GM23338 (cell line): Measurements from ENCODE around the gene HYAL2. TPM values are rescaled to one million over a fixed set of nuclear protein-coding genes. Genes with fewer than 3 reads are reported as not detected.
A peak's percentile ranks its signal among the peaks of the same experiment; 100 is the strongest.

Source experiments
- ATAC-seq: fragments of 200-7000 bp; cut with Tn5 transposase; 3 replicates; pipeline ENCODE4 v1.9.1; 2020
- DNase-seq: peaks from one replicate; pipeline ENCODE4 v3.0.0-alpha.2; 2015; ENCODE audit warnings: low spot score
- H2AFZ ChIP-seq: fragments of 200-600 bp; sonication (generic); 2 replicates; pipeline ENCODE4 v1.8.0; 2016; ENCODE audit warnings: antibody characterized with exemption, mild to moderate bottlenecking, moderate library complexity
- H3F3A ChIP-seq: fragments of 200-600 bp; sonication (generic); replicated peaks from 2 replicates; pipeline ENCODE4 v1.8.0; 2017; ENCODE audit warnings: antibody characterized with exemption, mixed run types, low read depth
- H3K27ac ChIP-seq: fragments of 200-600 bp; sonication (generic); 2 replicates; pipeline ENCODE4 v1.6.1; 2016; ENCODE audit warnings: low read depth
- H3K27me3 ChIP-seq: fragments of 200-600 bp; sonication (generic); 2 replicates; pipeline ENCODE4 v1.8.0; 2016; ENCODE audit warnings: mild to moderate bottlenecking, mixed run types, moderate library complexity; ENCODE audit not compliant: insufficient read depth
- H3K36me3 ChIP-seq: fragments of 200-600 bp; sonication (generic); 2 replicates; pipeline ENCODE4 v1.8.0; 2016; ENCODE audit warnings: mild to moderate bottlenecking; ENCODE audit not compliant: insufficient read depth
- H3K4me1 ChIP-seq: fragments of 200-600 bp; sonication (generic); 2 replicates; pipeline ENCODE4 v1.8.0; 2016; ENCODE audit warnings: mild to moderate bottlenecking, moderate library complexity; ENCODE audit not compliant: insufficient read depth
- H3K4me2 ChIP-seq: fragments of 200-600 bp; sonication (generic); 2 replicates; pipeline ENCODE4 v1.7.1; 2017; ENCODE audit warnings: mixed run types
- H3K4me3 ChIP-seq: fragments of 200-600 bp; sonication (generic); 2 replicates; pipeline ENCODE4 v1.6.1; 2016; ENCODE audit warnings: mixed run types
- H3K79me2 ChIP-seq: fragments of 200-600 bp; sonication (generic); replicated peaks from 2 replicates; pipeline ENCODE4 v1.8.0; 2017; ENCODE audit warnings: mild to moderate bottlenecking; ENCODE audit not compliant: insufficient read depth
- H3K9me2 ChIP-seq: fragments of 200-600 bp; sonication (generic); 2 replicates; pipeline ENCODE4 v1.8.0; 2017; ENCODE audit not compliant: insufficient read depth
- H4K20me1 ChIP-seq: fragments of 200-600 bp; sonication (generic); replicated peaks from 2 replicates; pipeline ENCODE4 v1.8.0; 2017; ENCODE audit warnings: mild to moderate bottlenecking; ENCODE audit not compliant: insufficient read depth
- H3K27ac Mint-ChIP-seq: 2 replicates; pipeline ENCODE4 v1.8.0; 2020; ENCODE audit warnings: inconsistent platforms, mild to moderate bottlenecking, moderate library complexity, mixed read lengths
- H3K27me3 Mint-ChIP-seq: 3 replicates; pipeline ENCODE4 v1.8.0; 2022; ENCODE audit warnings: low read depth, mild to moderate bottlenecking, moderate library complexity, mixed read lengths, inconsistent platforms; ENCODE audit not compliant: insufficient read depth, poor library complexity
- H3K36me3 Mint-ChIP-seq: 3 replicates; pipeline ENCODE4 v1.8.0; 2021; ENCODE audit warnings: low read depth, mild to moderate bottlenecking, inconsistent platforms, moderate library complexity, mixed read lengths
- H3K4me1 Mint-ChIP-seq: 3 replicates; pipeline ENCODE4 v1.8.0; 2020; ENCODE audit warnings: mild to moderate bottlenecking, inconsistent platforms, mixed read lengths
- H3K4me3 Mint-ChIP-seq: 3 replicates; pipeline ENCODE4 v1.8.0; 2021; ENCODE audit warnings: moderate library complexity, mild to moderate bottlenecking, inconsistent platforms, mixed read lengths
- H3K9me3 Mint-ChIP-seq: 3 replicates; pipeline ENCODE4 v1.8.0; 2020; ENCODE audit warnings: moderate library complexity, mild to moderate bottlenecking, inconsistent platforms, mixed read lengths
- CREB1 ChIP-seq: fragments of 250-450 bp; sonication (Bioruptor Pico); IDR thresholded peaks from 2 replicates; pipeline ENCODE4 v1.5.0; 2020; ENCODE audit warnings: low read depth, mild to moderate bottlenecking, moderate library complexity
- CTCF ChIP-seq, 2 experiments: fragments of 200-600 bp in 1 of 2; sonication (generic) in 1 of 2; conservative IDR thresholded peaks; 2 replicates each; pipeline versions ENCODE4 v1.5.1 to v1.6.1; 2016 to 2017; ENCODE audit warnings: antibody characterized with exemption in 2 of 2, low read depth in 2 of 2, mild to moderate bottlenecking in 2 of 2, moderate library complexity in 1 of 2
- ETS1 ChIP-seq: IDR thresholded peaks from 2 replicates; pipeline ENCODE4 v1.6.1; 2016; ENCODE audit warnings: antibody characterized with exemption
- EZH2 ChIP-seq: fragments of 200-600 bp; sonication (generic); IDR thresholded peaks from one replicate; pipeline ENCODE4 v1.8.0; 2017; ENCODE audit warnings: antibody characterized with exemption, mild to moderate bottlenecking, low read depth; ENCODE audit not compliant: unreplicated experiment
- JUNB ChIP-seq: IDR thresholded peaks from one replicate; pipeline ENCODE4 v1.6.1; 2016; ENCODE audit warnings: antibody characterized with exemption; ENCODE audit not compliant: unreplicated experiment
- NANOG ChIP-seq: IDR thresholded peaks from 2 replicates; pipeline ENCODE4 v1.6.1; 2016; ENCODE audit warnings: antibody characterized with exemption, borderline replicate concordance
- POLR2AphosphoS5 ChIP-seq: IDR thresholded peaks from 2 replicates; pipeline ENCODE4 v1.6.1; 2016; ENCODE audit warnings: antibody characterized with exemption, low read depth
- STAT1 ChIP-seq: IDR thresholded peaks from one replicate; pipeline ENCODE4 v1.6.1; 2016; ENCODE audit warnings: antibody characterized with exemption; ENCODE audit not compliant: unreplicated experiment
- ZNF114 ChIP-seq: fragments of 250-450 bp; sonication (Bioruptor Pico); IDR thresholded peaks from 2 replicates; pipeline ENCODE4 v1.5.0; 2020; ENCODE audit warnings: mild to moderate bottlenecking, moderate library complexity
- ZNF331 ChIP-seq: fragments of 250-450 bp; sonication (Bioruptor Pico); IDR thresholded peaks from 2 replicates; pipeline ENCODE4 v1.5.0; 2020; ENCODE audit warnings: low read depth, mild to moderate bottlenecking, moderate library complexity
- polyA plus RNA-seq: library from polyadenylated mRNA; unstranded; fragments of >200 nt; fragmentation: Nextera tagmentation; extraction: Ambion mirVana; gene quantifications from 2 replicates; pipeline ENCODE4 v1.2.1, GENCODE V29; 2016
- total RNA-seq: library from RNA; depleted of rRNA; stranded (reverse); fragments of >200 nt; shearing (Covaris generic); gene quantifications from 2 replicates; pipeline ENCODE4 v1.2.3, GENCODE V29; 2014
- TF ChIP-seq, protein P1 (sequence below): fragments of 250-450 bp; sonication (Bioruptor Pico); IDR thresholded peaks from 2 replicates; pipeline ENCODE4 v1.5.0; 2020; ENCODE audit warnings: mild to moderate bottlenecking, moderate library complexity

Gene HYAL2
- total and polyA plus RNA-seq, 2 experiments from 2014 or later: 28.9 to 74.3 TPM

DNA sequence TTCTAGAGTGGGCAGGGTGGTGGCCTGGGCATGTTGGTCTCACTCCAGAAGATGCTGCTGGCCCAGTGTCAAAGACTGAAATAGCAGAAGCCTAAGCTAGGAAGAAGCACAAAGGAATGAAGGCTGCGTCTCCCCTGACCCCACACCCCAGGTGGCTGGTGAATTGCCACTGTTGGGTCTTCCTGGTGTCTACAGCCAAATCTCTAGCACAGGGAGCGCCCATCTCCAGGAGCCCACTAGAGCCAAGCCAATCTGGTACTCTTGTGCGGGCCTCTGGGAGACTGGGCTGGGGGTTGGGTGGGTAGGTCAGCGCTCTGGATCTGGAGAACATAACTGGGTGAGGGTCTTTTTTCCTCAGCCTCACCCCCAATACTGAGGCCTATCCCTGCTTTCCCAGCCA is 4.6 kb upstream of the HYAL2 start:
- no peak for TF ChIP-seq CTCF (conservative IDR thresholded peaks at IDR 0.05; ENCODE audit: low read depth in 2 of 2)
- H3K9me2 ChIP-seq: no peaks in the 10 kb centered on the region
- no peak for ATAC-seq
- DNase-seq: no peak
- Mint-ChIP-seq H3K4me3 (peak overlapping the region; percentile 91), H3K9me3 (no peaks in the 10 kb centered on the region), H3K36me3 (peaks cover 38% of the 10 kb centered on the region), H3K27ac (no peak overlapping the region), H3K4me1 (peaks cover 32% of the 10 kb centered on the region), H3K27me3 (peaks cover 16% of the 10 kb centered on the region)
- no peak overlapping the region for H2AFZ ChIP-seq
- H3K79me2 ChIP-seq: peaks cover 13% of the 10 kb centered on the region
- H4K20me1 ChIP-seq: peaks cover 8% of the 10 kb centered on the region; the same call in 1 of the 2 replicates
- H3K36me3 ChIP-seq: peaks cover 6% of the 10 kb centered on the region
- H3K27ac ChIP-seq: no peak overlapping the region
- peak overlapping the region; percentile 97 for H3K4me2 ChIP-seq
- H3K4me3 ChIP-seq: peak overlapping the region; percentile 94
- H3K4me1 ChIP-seq: peaks cover 18% of the 10 kb centered on the region
- peaks cover 31% of the 10 kb centered on the region; the same call in 1 of the 2 replicates for H3F3A ChIP-seq
- no peaks in the 10 kb centered on the region for H3K27me3 ChIP-seq

DNA sequence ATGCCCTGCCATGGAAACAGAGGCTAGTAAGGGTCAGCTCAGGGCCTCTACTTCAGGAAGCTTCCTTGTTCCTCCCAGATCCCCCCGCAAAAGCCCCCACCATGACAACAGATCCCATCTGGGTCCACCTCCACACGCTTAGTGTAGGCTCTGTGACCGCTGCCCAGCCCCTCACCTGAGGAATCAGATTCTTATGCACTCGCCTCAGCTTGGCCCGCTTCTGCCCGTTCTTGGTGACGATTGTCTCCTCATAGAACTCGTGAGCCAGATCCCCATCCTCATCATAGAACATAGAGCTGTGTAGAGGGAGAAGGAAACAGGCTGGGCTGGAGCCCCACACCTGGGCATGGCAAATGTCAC is 3.6 kb upstream of the HYAL2 start:
- H3K4me1 Mint-ChIP-seq: peaks cover 32% of the 10 kb centered on the region
- H3K4me2 ChIP-seq: no peak overlapping the region
- no peak overlapping the region for H3K27ac Mint-ChIP-seq
- H3K4me1 ChIP-seq: peaks cover 18% of the 10 kb centered on the region
- H3K4me3 Mint-ChIP-seq: peak overlapping the region; percentile 51
- H3K27ac ChIP-seq: no peak overlapping the region
- H3F3A ChIP-seq: peaks cover 33% of the 10 kb centered on the region; the same call in 1 of the 2 replicates
- H3K4me3 ChIP-seq: no peak overlapping the region
- no peaks in the 10 kb centered on the region for H3K9me3 Mint-ChIP-seq
- peaks cover 13% of the 10 kb centered on the region for H3K79me2 ChIP-seq
- H4K20me1 ChIP-seq: peaks cover 8% of the 10 kb centered on the region; the same call in 1 of the 2 replicates
- ATAC-seq (no peak), DNase-seq (no peak)
- peaks cover 31% of the 10 kb centered on the region for H3K36me3 Mint-ChIP-seq
- peaks cover 4% of the 10 kb centered on the region for H3K36me3 ChIP-seq
- no peaks in the 10 kb centered on the region for H3K27me3 ChIP-seq
- H3K27me3 Mint-ChIP-seq: peaks cover 16% of the 10 kb centered on the region
- H2AFZ ChIP-seq: no peak overlapping the region
- H3K9me2 ChIP-seq: no peaks in the 10 kb centered on the region
- no peak for TF ChIP-seq CREB1 (CRISPR knock-in tag)
- TF ChIP-seq ZNF114 (CRISPR knock-in tag): no peak
- no peak for TF ChIP-seq STAT1
- no peak for TF ChIP-seq POLR2AphosphoS5
- no peak for TF ChIP-seq JUNB
- no peak for TF ChIP-seq ZNF331 (CRISPR knock-in tag)
- TF ChIP-seq ETS1: no peak
- TF ChIP-seq EZH2: no peak
- TF ChIP-seq NANOG: no peak
- TF ChIP-seq, protein P1, sequence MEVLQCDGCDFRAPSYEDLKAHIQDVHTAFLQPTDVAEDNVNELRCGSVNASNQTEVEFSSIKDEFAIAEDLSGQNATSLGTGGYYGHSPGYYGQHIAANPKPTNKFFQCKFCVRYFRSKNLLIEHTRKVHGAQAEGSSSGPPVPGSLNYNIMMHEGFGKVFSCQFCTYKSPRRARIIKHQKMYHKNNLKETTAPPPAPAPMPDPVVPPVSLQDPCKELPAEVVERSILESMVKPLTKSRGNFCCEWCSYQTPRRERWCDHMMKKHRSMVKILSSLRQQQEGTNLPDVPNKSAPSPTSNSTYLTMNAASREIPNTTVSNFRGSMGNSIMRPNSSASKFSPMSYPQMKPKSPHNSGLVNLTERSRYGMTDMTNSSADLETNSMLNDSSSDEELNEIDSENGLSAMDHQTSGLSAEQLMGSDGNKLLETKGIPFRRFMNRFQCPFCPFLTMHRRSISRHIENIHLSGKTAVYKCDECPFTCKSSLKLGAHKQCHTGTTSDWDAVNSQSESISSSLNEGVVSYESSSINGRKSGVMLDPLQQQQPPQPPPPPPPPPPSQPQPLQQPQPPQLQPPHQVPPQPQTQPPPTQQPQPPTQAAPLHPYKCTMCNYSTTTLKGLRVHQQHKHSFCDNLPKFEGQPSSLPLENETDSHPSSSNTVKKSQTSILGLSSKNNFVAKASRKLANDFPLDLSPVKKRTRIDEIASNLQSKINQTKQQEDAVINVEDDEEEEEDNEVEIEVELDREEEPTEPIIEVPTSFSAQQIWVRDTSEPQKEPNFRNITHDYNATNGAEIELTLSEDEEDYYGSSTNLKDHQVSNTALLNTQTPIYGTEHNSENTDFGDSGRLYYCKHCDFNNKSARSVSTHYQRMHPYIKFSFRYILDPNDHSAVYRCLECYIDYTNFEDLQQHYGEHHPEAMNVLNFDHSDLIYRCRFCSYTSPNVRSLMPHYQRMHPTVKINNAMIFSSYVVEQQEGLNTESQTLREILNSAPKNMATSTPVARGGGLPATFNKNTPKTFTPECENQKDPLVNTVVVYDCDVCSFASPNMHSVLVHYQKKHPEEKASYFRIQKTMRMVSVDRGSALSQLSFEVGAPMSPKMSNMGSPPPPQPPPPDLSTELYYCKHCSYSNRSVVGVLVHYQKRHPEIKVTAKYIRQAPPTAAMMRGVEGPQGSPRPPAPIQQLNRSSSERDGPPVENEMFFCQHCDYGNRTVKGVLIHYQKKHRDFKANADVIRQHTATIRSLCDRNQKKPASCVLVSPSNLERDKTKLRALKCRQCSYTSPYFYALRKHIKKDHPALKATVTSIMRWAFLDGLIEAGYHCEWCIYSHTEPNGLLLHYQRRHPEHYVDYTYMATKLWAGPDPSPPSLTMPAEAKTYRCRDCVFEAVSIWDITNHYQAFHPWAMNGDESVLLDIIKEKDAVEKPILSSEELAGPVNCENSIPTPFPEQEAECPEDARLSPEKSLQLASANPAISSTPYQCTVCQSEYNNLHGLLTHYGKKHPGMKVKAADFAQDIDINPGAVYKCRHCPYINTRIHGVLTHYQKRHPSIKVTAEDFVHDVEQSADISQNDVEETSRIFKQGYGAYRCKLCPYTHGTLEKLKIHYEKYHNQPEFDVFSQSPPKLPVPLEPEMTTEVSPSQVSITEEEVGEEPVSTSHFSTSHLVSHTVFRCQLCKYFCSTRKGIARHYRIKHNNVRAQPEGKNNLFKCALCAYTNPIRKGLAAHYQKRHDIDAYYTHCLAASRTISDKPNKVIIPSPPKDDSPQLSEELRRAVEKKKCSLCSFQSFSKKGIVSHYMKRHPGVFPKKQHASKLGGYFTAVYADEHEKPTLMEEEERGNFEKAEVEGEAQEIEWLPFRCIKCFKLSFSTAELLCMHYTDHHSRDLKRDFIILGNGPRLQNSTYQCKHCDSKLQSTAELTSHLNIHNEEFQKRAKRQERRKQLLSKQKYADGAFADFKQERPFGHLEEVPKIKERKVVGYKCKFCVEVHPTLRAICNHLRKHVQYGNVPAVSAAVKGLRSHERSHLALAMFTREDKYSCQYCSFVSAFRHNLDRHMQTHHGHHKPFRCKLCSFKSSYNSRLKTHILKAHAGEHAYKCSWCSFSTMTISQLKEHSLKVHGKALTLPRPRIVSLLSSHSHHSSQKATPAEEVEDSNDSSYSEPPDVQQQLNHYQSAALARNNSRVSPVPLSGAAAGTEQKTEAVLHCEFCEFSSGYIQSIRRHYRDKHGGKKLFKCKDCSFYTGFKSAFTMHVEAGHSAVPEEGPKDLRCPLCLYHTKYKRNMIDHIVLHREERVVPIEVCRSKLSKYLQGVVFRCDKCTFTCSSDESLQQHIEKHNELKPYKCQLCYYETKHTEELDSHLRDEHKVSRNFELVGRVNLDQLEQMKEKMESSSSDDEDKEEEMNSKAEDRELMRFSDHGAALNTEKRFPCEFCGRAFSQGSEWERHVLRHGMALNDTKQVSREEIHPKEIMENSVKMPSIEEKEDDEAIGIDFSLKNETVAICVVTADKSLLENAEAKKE (CRISPR knock-in tag): no peak
- no peak for TF ChIP-seq CTCF (conservative IDR thresholded peaks at IDR 0.05; ENCODE audit: low read depth in 2 of 2)
